HepG2 (cell line): ENCODE measurements around the gene CHST10. TPM values are rescaled to one million over a fixed set of nuclear protein-coding genes. Genes with fewer than 3 reads are reported as not detected.

Experiments used
- CAMTA2 ChIP-seq: sonication (generic); formaldehyde crosslinking; IDR thresholded peaks from 2 replicates; pipeline ENCODE4 v1.4.0; 2020; ENCODE audit warnings: mild to moderate bottlenecking, missing genetic modification reagents, borderline replicate concordance
- ETS1 ChIP-seq: sonication (generic); formaldehyde crosslinking; IDR thresholded peaks from 2 replicates; pipeline ENCODE4 v1.4.0; 2020; ENCODE audit warnings: missing genetic modification reagents
- HNRNPLL ChIP-seq: fragments of 200-400 bp; formaldehyde crosslinking; IDR thresholded peaks from 2 replicates; pipeline ENCODE4 v1.6.1; 2017; ENCODE audit warnings: mild to moderate bottlenecking, low read depth, low read length; ENCODE audit not compliant: poor library complexity, severe bottlenecking
- NFYB ChIP-seq: sonication (generic); formaldehyde crosslinking; IDR thresholded peaks from 2 replicates; pipeline ENCODE4 v1.4.0; 2020; ENCODE audit warnings: missing genetic modification reagents
- NR2F2 ChIP-seq: IDR thresholded peaks from 2 replicates; pipeline ENCODE4 v1.6.1; 2012; ENCODE audit warnings: low read depth, inconsistent platforms, borderline replicate concordance
- PBX3 ChIP-seq: sonication (generic); formaldehyde crosslinking; IDR thresholded peaks from 2 replicates; pipeline ENCODE4 v1.8.1; 2023; ENCODE audit warnings: missing genetic modification reagents, inconsistent platforms, borderline replicate concordance
- RERE ChIP-seq: IDR thresholded peaks from 2 replicates; pipeline ENCODE4 v1.6.1; 2016; ENCODE audit warnings: low read depth, missing genetic modification reagents, missing compliant biosample characterization
- RFXANK ChIP-seq: IDR thresholded peaks from 2 replicates; pipeline ENCODE4 v1.6.1; 2016
- ZFX ChIP-seq: sonication (generic); formaldehyde crosslinking; IDR thresholded peaks from 2 replicates; pipeline ENCODE4 v1.4.0; 2020; ENCODE audit warnings: mild to moderate bottlenecking, low read depth, missing genetic modification reagents, moderate library complexity
- ZNF207 ChIP-seq: fragments of 450-650 bp; IDR thresholded peaks from 2 replicates; pipeline ENCODE4 v1.6.1; 2016; ENCODE audit warnings: antibody characterized with exemption, borderline replicate concordance
- ZNF318 ChIP-seq: sonication (generic); formaldehyde crosslinking; IDR thresholded peaks from 2 replicates; pipeline ENCODE4 v1.4.0; 2020; ENCODE audit warnings: mild to moderate bottlenecking, missing genetic modification reagents
- ZNF629 ChIP-seq: sonication (generic); formaldehyde crosslinking; conservative IDR thresholded peaks from 2 replicates; pipeline ENCODE4 v1.5.0; 2020; ENCODE audit warnings: missing genetic modification reagents
- polyA plus RNA-seq, 8 experiments: library from polyadenylated mRNA; depleted of rRNA in 3 of 8; stranded (reverse) in 7 of 8; unstranded in 1 of 8; fragments of >200 nt; fragmentation: Illumina TruSeq in 4 of 8; extraction: Trizol in 4 of 8; gene quantifications; 2 replicates each; pipeline versions ENCODE4 v1.2.1 to v1.2.3, GENCODE V29; 2011 to 2016; ENCODE audit warnings: low read depth in 4 of 8, missing spikeins in 1 of 8, mixed read lengths in 1 of 8; ENCODE audit not compliant: insufficient read depth in 1 of 8
- total RNA-seq, 5 experiments: library from RNA; depleted of rRNA; stranded (reverse); fragments of >200 nt; fragmentation: Illumina TruSeq; extraction: Trizol; gene quantifications; 2 replicates each; pipeline ENCODE4 v1.2.3, GENCODE V29; 2016; ENCODE audit warnings: low read depth in 1 of 5

CHST10 gene
- total and polyA plus RNA-seq, 2 of the 13 experiments (the other 11 are each of a cell fraction or from before 2014, with no cell fraction given), result 10.5 to 14.2 TPM

GRCh38 chr2:100416935-100417710 lies at the start of gene CHST10 (continued):
- TF ChIP-seq NR2F2 (no peak), NFYB (CRISPR knock-in tag) (peak; percentile 34; the same call in 1 of the 2 replicates), PBX3 (CRISPR knock-in tag) (no peak), HNRNPLL (peak; percentile 63), CAMTA2 (CRISPR knock-in tag) (no peak), ZNF207 (no peak), ETS1 (CRISPR knock-in tag) (no peak), ZNF629 (CRISPR knock-in tag) (no peak), RERE (no peak), RFXANK (CRISPR knock-in tag) (no peak), ZFX (CRISPR knock-in tag) (peak; percentile 89), ZNF318 (CRISPR knock-in tag) (no peak)
